ENCODE measurements around the gene MAMDC2.

The MAMDC2 gene

DNA sequence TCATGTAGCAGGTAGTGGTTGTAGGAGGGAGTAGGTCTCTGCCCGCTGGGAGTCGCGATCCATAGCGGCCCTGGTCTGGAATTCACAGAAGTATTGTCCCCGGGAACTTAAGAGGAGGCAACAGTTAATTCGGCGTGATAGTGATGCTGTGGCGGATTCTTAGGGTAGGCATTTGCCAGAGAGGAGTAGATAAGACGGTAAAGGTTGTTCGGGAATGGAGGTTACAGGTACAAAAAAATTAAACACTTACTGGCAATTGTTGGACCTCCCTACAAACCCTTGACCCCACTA lies 215.8 kb downstream of the MAMDC2 start:
- Histone ChIP-seq H3K36me3 (ENCODE audit: control insufficient read depth in 2 of 2, insufficient read depth in 2 of 2, low read length in 2 of 2) (peaks cover 13 to 15% of the 10 kb centered on the region in 2 donors), H3K4me1 (ENCODE audit: control insufficient read depth in 2 of 2, insufficient read depth in 2 of 2, low read length in 2 of 2) (peaks cover 15 to 44% of the 10 kb centered on the region in 2 donors), H3K9ac (ENCODE audit: low read depth in 1 of 2, low read length in 2 of 2) (peak overlapping the region; percentile 98 to 99), H3K27me3 (ENCODE audit: control insufficient read depth in 2 of 2, insufficient read depth in 2 of 2, low read length in 2 of 2) (no peaks in the 10 kb centered on the region), H3K27ac (ENCODE audit: low read depth in 2 of 2, low read length in 2 of 2) (peak overlapping the region; percentile 95 to 98), H3K9me3 (ENCODE audit: control insufficient read depth in 2 of 2, low read length in 2 of 2) (no peaks in the 10 kb centered on the region), H3K4me3 (ENCODE audit: low read length in 2 of 2) (peak overlapping the region; percentile 92 to 98)

DNA sequence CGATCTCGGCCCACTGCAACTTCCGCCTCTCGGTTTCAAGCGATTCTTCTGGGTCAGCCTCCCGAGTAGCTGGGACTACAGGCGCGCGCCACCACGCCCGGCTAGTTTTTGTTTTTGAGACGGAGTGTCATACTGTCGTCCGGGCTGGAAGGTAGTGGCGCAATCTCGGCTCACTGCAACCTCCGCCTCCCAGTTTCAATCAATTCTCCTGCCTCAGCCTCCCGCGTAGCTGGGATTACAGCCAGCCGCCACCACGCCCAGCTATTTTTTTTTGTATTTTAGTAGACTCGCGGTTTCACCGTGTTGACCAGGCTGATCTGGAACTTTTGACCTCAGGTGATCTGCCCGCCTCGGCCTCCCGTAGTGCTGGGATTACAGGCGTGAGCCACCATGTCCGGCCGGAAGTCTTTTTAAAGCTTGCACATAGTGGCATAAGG lies 216.4 kb downstream of the MAMDC2 start:
- Histone ChIP-seq H3K4me1 (ENCODE audit: control insufficient read depth in 2 of 2, insufficient read depth in 2 of 2, low read length in 2 of 2) (peaks cover 15 to 44% of the 10 kb centered on the region in 2 donors), H3K27ac (ENCODE audit: low read depth in 2 of 2, low read length in 2 of 2) (peak overlapping the region; percentile 95 to 98), H3K4me3 (ENCODE audit: low read length in 2 of 2) (peak overlapping the region; percentile 92 to 98), H3K27me3 (ENCODE audit: control insufficient read depth in 2 of 2, insufficient read depth in 2 of 2, low read length in 2 of 2) (no peaks in the 10 kb centered on the region), H3K36me3 (ENCODE audit: control insufficient read depth in 2 of 2, insufficient read depth in 2 of 2, low read length in 2 of 2) (peaks cover 18 to 21% of the 10 kb centered on the region in 2 donors), H3K9me3 (ENCODE audit: control insufficient read depth in 2 of 2, low read length in 2 of 2) (no peaks in the 10 kb centered on the region), H3K9ac (ENCODE audit: low read depth in 1 of 2, low read length in 2 of 2) (peak overlapping the region in 1 of 2 donors; percentile 98)

DNA sequence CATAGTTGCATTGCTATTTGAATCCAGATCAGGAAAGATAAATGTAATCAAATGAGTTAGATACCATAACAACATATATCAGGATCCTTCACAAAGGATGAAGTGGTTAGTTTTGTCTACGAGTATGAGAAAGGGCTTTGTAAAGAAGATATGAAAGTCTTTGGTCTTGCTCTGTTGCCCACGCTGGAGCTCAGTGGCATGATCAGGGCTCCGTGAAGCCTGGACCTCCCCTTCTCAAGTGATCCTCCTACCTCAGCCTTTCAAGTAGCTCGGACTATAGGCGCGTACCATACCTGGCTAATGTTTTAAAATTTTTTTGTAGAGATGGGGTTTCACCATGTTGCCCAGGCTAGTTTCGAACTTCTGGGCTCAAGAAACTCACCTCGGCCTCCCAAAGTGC lies 217.0 kb downstream of the MAMDC2 start:
- no peaks in the 10 kb centered on the region for H3K27me3 ChIP-seq (ENCODE audit: control insufficient read depth in 2 of 2, insufficient read depth in 2 of 2, low read length in 2 of 2)
- H3K9ac ChIP-seq (ENCODE audit: low read depth in 1 of 2, low read length in 2 of 2), result no peak overlapping the region
- H3K36me3 ChIP-seq (ENCODE audit: control insufficient read depth in 2 of 2, insufficient read depth in 2 of 2, low read length in 2 of 2), result peaks cover 18 to 21% of the 10 kb centered on the region in 2 donors
- H3K4me1 ChIP-seq (ENCODE audit: control insufficient read depth in 2 of 2, insufficient read depth in 2 of 2, low read length in 2 of 2), result peaks cover 15 to 44% of the 10 kb centered on the region in 2 donors
- H3K27ac ChIP-seq (ENCODE audit: low read depth in 2 of 2, low read length in 2 of 2), result no peak overlapping the region
- H3K9me3 ChIP-seq (ENCODE audit: control insufficient read depth in 2 of 2, low read length in 2 of 2), result no peaks in the 10 kb centered on the region
- H3K4me3 ChIP-seq (ENCODE audit: low read length in 2 of 2), result peak overlapping the region; percentile 92 to 98

DNA sequence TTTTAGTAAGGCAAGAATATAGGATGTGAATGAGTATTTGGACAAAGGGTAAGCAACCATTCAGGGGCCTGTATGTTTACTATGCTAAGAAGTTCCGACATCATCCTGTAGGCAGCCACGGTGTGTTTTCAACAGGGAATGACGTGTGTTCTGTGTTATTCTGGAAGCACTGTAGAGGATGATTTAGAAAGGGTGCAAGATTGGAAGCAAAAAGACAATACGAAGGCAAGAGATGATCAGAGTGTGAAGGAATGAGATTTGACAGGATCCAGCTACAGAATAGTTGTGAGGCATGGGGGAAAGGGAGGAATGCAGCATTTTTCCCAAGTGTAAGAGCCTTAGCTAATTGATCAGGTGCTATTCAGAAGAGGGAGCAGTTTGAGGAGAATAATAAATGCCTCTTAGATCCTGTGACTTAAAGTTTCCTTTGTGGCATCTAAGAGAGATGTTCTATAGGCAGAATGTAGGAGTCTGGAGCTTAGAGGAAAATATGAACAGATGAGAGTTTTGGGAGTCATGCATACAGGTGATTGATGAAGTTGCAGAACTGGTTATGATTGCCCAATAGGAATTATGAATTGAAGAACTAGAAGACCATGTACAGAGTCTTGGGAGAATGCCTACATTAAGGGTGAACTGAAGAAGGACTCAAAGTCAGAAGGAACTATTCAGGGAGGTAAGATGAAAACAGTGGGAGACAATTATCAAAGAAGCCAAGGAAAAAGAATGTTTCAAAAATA lies 217.7 kb downstream of the MAMDC2 start:
- H3K4me3 ChIP-seq (ENCODE audit: low read length in 2 of 2), result peak overlapping the region in 1 of 2 donors; percentile 26
- H3K27ac ChIP-seq (ENCODE audit: low read depth in 2 of 2, low read length in 2 of 2), result no peak overlapping the region
- no peaks in the 10 kb centered on the region for H3K27me3 ChIP-seq (ENCODE audit: control insufficient read depth in 2 of 2, insufficient read depth in 2 of 2, low read length in 2 of 2)
- H3K9me3 ChIP-seq (ENCODE audit: control insufficient read depth in 2 of 2, low read length in 2 of 2), result no peaks in the 10 kb centered on the region
- peaks cover 15 to 39% of the 10 kb centered on the region in 2 donors for H3K4me1 ChIP-seq (ENCODE audit: control insufficient read depth in 2 of 2, insufficient read depth in 2 of 2, low read length in 2 of 2)
- no peak overlapping the region for H3K9ac ChIP-seq (ENCODE audit: low read depth in 1 of 2, low read length in 2 of 2)
- H3K36me3 ChIP-seq (ENCODE audit: control insufficient read depth in 2 of 2, insufficient read depth in 2 of 2, low read length in 2 of 2), result peaks cover 21 to 22% of the 10 kb centered on the region in 2 donors

DNA sequence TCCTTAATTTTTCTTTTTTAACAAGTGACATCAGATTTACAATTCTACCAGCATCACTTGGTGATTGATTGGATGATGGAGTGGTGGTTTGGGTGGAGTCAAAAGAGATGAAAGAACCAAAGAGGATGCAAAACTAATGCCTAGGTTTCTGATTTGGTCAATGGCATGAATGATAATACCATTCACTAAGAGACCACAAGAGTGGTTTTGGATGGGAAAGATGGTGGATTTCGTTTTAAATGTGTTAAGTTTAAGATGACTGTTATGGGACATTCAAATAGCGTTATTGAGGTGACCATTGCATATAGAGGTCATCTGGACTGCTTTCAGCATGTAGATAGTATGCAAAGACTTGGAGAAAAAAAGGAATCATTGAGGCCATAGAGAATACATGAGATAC lies 218.7 kb downstream of the MAMDC2 start:
- H3K9ac ChIP-seq (ENCODE audit: low read depth in 1 of 2, low read length in 2 of 2), result no peak overlapping the region
- no peak overlapping the region for H3K27ac ChIP-seq (ENCODE audit: low read depth in 2 of 2, low read length in 2 of 2)
- H3K4me1 ChIP-seq (ENCODE audit: control insufficient read depth in 2 of 2, insufficient read depth in 2 of 2, low read length in 2 of 2), result peaks cover 14 to 28% of the 10 kb centered on the region in 2 donors
- peaks cover 24 to 30% of the 10 kb centered on the region in 2 donors for H3K36me3 ChIP-seq (ENCODE audit: control insufficient read depth in 2 of 2, insufficient read depth in 2 of 2, low read length in 2 of 2)
- no peaks in the 10 kb centered on the region for H3K27me3 ChIP-seq (ENCODE audit: control insufficient read depth in 2 of 2, insufficient read depth in 2 of 2, low read length in 2 of 2)
- peak overlapping the region in 1 of 2 donors; percentile 50 for H3K4me3 ChIP-seq (ENCODE audit: low read length in 2 of 2)
- no peaks in the 10 kb centered on the region for H3K9me3 ChIP-seq (ENCODE audit: control insufficient read depth in 2 of 2, low read length in 2 of 2)

DNA sequence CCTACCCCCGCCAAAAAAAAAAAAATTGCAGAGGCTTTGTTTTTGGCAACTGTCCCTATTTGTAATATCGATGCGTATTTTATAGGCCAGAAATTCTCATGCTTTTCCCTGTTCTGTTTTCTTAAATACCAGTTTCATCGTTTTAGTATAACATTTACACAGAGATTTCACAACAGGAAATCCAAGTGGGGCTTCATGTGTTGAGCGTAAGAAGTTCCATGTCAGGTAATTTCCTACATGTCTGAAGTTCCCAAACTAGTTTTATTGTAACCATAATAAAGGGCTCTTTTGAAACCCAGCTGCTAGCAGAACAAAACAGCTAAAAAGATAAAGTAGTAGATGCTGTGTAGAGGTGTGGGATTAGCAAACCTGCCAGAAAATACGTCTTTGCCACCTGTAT lies 219.3 kb downstream of the MAMDC2 start:
- H3K27ac ChIP-seq (ENCODE audit: low read depth in 2 of 2, low read length in 2 of 2), result no peak overlapping the region
- H3K36me3 ChIP-seq (ENCODE audit: control insufficient read depth in 2 of 2, insufficient read depth in 2 of 2, low read length in 2 of 2), result peaks cover 27 to 31% of the 10 kb centered on the region in 2 donors
- no peaks in the 10 kb centered on the region for H3K27me3 ChIP-seq (ENCODE audit: control insufficient read depth in 2 of 2, insufficient read depth in 2 of 2, low read length in 2 of 2)
- no peak overlapping the region for H3K4me3 ChIP-seq (ENCODE audit: low read length in 2 of 2)
- H3K9me3 ChIP-seq (ENCODE audit: control insufficient read depth in 2 of 2, low read length in 2 of 2), result no peaks in the 10 kb centered on the region
- peaks cover 10 to 22% of the 10 kb centered on the region in 2 donors for H3K4me1 ChIP-seq (ENCODE audit: control insufficient read depth in 2 of 2, insufficient read depth in 2 of 2, low read length in 2 of 2)
- H3K9ac ChIP-seq (ENCODE audit: low read depth in 1 of 2, low read length in 2 of 2), result no peak overlapping the region

DNA sequence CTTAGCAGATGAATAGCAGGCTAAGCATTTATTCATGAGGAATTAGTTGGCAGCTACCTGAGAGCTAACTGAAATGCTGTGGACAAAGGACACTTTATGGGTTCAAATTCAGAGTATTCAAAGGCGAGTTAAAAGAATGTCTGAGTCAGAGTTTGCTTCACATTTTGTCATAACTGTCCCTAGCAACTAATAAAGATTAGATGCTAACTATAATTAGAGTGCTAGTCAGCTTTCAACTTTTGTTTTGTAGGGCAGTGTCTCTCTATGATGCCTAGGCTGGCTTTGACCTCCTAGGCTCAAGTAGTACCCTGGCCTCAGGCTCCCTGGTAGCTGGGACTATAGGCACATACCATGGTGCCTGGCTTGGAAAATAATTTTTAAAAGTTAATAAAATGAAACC lies 219.8 kb downstream of the MAMDC2 start:
- Histone ChIP-seq H3K27ac (ENCODE audit: low read depth in 2 of 2, low read length in 2 of 2) (no peak overlapping the region), H3K36me3 (ENCODE audit: control insufficient read depth in 2 of 2, insufficient read depth in 2 of 2, low read length in 2 of 2) (peaks cover 27 to 31% of the 10 kb centered on the region in 2 donors)

More for the DNA sequence above, 219.8 kb downstream of the MAMDC2 start:
- peaks cover 7 to 19% of the 10 kb centered on the region in 2 donors for H3K4me1 ChIP-seq (ENCODE audit: control insufficient read depth in 2 of 2, insufficient read depth in 2 of 2, low read length in 2 of 2)
- H3K4me3 ChIP-seq (ENCODE audit: low read length in 2 of 2), result no peak overlapping the region
- H3K9ac ChIP-seq (ENCODE audit: low read depth in 1 of 2, low read length in 2 of 2), result no peak overlapping the region
- no peaks in the 10 kb centered on the region for H3K27me3 ChIP-seq (ENCODE audit: control insufficient read depth in 2 of 2, insufficient read depth in 2 of 2, low read length in 2 of 2)
- H3K9me3 ChIP-seq (ENCODE audit: control insufficient read depth in 2 of 2, low read length in 2 of 2), result no peaks in the 10 kb centered on the region

Data from mucosa of rectum (tissue), 2 donors.